ENCODE data around the gene USPL1.
"Not testable (repeated sequence)": the region's sequence is repeated elsewhere in the genome, so short reads cannot be mapped to it uniquely, and the experiment has no call there.

USPL1 gene

DNA sequence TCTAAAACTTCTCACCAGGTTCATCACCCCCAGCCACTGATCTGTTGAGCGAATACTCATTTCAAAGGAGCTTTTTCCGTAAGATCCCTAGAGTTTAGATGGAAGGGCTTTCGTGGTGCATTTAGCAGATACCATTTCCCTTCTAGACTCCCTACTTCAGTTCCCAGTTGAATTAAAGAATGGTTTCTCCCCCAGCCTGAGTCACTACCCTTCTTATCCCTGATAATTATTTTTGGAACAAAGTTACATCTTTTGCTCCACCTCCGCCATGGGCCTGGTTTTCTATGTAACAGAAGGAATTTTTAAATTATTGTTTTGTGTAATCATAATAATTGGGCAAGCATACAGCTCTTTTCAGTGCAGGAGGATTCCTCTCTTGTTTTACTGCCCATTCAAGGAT is 22.0 kb downstream of the USPL1 start:
- WGBS, result 96% methylated on average over 4 of the region's 4 CpGs
- H3K27me3 ChIP-seq (ENCODE audit: insufficient read depth, low read length), result no peaks in the 10 kb centered on the region

DNA sequence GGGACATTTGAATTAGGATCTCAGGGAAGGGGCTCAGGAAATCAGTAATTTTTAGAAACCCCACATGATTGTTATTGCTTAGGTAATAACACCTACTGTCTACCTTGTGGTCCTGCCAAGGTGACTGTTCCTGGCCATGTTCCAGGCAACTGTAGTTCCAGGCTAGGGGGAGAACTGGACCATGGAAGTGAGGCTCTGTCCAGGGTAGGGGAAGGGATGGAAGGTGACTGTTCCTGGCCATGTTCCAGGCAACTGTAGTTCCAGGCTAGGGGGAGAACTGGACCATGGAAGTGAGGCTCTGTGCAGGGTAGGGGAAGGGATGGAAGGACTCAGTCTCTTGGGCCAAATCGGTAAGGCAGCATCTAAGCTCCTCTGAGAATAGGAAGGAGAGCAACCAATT is 23.5 kb downstream of the USPL1 start:
- not testable (repeated sequence) for H3K27me3 ChIP-seq (ENCODE audit: insufficient read depth, low read length); H3K4me1 ChIP-seq (ENCODE audit: insufficient read depth, low read length); H3K9me3 ChIP-seq (ENCODE audit: insufficient read depth, low read depth, low read length); H3K9ac ChIP-seq (ENCODE audit: low read depth, low read length); H3K4me3 ChIP-seq (ENCODE audit: low read length); H3K27ac ChIP-seq (ENCODE audit: low read depth, low read length)
- 86% methylated on average over 1 of the region's 1 CpG for WGBS
- peaks cover 68% of the 10 kb centered on the region for H3K36me3 ChIP-seq (ENCODE audit: insufficient read depth, low read length)

More for the DNA sequence above, 22.0 kb downstream of the USPL1 start:
- no peaks in the 10 kb centered on the region for H3K4me1 ChIP-seq (ENCODE audit: insufficient read depth, low read length)
- no peak overlapping the region for H3K4me3 ChIP-seq (ENCODE audit: low read length)
- H3K9ac ChIP-seq (ENCODE audit: low read depth, low read length), result no peak overlapping the region
- H3K9me3 ChIP-seq (ENCODE audit: insufficient read depth, low read depth, low read length), result no peaks in the 10 kb centered on the region
- H3K27ac ChIP-seq (ENCODE audit: low read depth, low read length), result no peak overlapping the region
- peaks cover 67% of the 10 kb centered on the region for H3K36me3 ChIP-seq (ENCODE audit: insufficient read depth, low read length)

DNA sequence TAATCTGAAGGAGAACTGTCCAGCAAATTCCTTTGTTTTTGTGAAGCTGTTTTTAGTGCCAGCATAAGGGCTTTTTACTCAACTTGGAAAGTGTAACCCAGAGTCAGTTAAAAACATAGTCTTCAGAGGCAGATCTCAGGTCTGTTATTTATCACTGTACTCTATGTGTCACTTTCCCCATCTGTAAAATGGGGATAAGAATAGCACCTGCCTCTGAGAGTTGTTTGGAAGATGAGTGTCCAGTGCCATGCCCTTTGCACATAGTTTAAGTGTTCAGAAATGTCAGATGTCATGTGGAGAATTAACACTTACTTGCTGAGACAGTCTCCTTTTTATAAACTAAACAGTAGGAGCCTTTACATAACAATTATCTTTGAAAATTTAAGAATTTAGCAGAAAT is 27.9 kb downstream of the USPL1 start:
- no peak overlapping the region for H3K9ac ChIP-seq (ENCODE audit: low read depth, low read length)
- no peak overlapping the region for H3K4me3 ChIP-seq (ENCODE audit: low read length)
- H3K27ac ChIP-seq (ENCODE audit: low read depth, low read length), result no peak overlapping the region
- peaks cover 89% of the 10 kb centered on the region for H3K36me3 ChIP-seq (ENCODE audit: insufficient read depth, low read length)
- no peaks in the 10 kb centered on the region for H3K27me3 ChIP-seq (ENCODE audit: insufficient read depth, low read length)
- no peaks in the 10 kb centered on the region for H3K4me1 ChIP-seq (ENCODE audit: insufficient read depth, low read length)
- no peaks in the 10 kb centered on the region for H3K9me3 ChIP-seq (ENCODE audit: insufficient read depth, low read depth, low read length)

DNA sequence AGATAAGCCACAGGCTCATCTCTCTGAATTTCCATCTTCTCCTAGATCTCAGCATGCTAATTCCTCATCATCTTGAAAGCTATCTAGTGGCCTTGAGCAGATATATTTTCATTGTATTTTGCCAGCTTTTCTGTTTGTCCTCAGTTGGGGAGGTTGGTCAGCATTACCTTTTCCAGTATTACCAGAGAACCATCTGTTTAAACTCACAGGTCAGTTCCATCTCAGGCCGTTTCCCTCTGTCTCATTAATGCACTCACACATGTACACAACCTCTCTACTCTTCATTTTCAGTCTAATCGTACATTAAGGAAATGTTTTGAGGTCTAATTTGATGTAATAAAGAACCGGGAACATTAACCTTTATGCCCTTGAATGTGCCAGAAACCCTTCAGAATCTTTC is 29.7 kb downstream of the USPL1 start:
- Histone ChIP-seq H3K9me3 (ENCODE audit: insufficient read depth, low read depth, low read length) (no peaks in the 10 kb centered on the region), H3K27me3 (ENCODE audit: insufficient read depth, low read length) (no peaks in the 10 kb centered on the region), H3K27ac (ENCODE audit: low read depth, low read length) (no peak overlapping the region), H3K4me1 (ENCODE audit: insufficient read depth, low read length) (no peaks in the 10 kb centered on the region), H3K4me3 (ENCODE audit: low read length) (no peak overlapping the region), H3K36me3 (ENCODE audit: insufficient read depth, low read length) (peaks cover 90% of the 10 kb centered on the region), H3K9ac (ENCODE audit: low read depth, low read length) (no peak overlapping the region)
- 87% methylated on average over 2 of the region's 3 CpGs for WGBS

DNA sequence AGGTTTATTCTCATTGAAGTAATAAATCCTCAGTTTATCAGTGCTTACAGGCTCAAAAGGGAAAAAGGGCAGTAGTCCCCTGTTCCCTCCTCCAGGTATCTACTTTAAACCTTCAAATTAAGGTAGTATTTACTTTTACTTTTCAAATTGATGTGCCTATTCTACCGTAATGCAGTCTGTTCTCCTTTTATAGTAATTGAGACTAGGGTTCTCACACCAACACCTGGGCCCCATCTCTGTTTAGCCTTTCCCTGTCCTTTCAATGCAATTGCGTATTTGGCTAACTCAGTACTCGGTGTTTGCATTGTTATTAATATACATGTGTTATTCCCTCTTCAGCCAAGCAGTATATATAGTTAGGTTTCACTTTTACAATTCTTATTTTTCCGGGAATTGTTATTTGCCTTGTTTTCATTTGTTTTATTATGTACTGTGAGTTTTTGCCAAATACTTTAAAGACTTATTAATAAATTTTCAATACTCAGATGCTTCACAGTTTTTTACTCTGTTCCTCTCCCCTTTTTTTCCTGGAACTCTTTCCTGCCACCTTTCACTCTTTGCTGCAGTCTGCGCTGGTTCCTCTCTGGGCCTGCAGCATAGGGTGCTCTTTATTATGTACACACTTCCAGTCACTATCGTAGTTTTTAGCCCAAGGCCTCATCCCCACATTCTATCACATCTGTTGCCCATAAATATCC is 30.3 kb downstream of the USPL1 start:
- 95% methylated on average over 3 of the region's 6 CpGs for WGBS
- no peak overlapping the region for H3K4me3 ChIP-seq (ENCODE audit: low read length)
- peaks cover 88% of the 10 kb centered on the region for H3K36me3 ChIP-seq (ENCODE audit: insufficient read depth, low read length)
- H3K27me3 ChIP-seq (ENCODE audit: insufficient read depth, low read length), result no peaks in the 10 kb centered on the region
- no peaks in the 10 kb centered on the region for H3K9me3 ChIP-seq (ENCODE audit: insufficient read depth, low read depth, low read length)
- no peak overlapping the region for H3K27ac ChIP-seq (ENCODE audit: low read depth, low read length)
- no peak overlapping the region for H3K9ac ChIP-seq (ENCODE audit: low read depth, low read length)
- no peaks in the 10 kb centered on the region for H3K4me1 ChIP-seq (ENCODE audit: insufficient read depth, low read length)

DNA sequence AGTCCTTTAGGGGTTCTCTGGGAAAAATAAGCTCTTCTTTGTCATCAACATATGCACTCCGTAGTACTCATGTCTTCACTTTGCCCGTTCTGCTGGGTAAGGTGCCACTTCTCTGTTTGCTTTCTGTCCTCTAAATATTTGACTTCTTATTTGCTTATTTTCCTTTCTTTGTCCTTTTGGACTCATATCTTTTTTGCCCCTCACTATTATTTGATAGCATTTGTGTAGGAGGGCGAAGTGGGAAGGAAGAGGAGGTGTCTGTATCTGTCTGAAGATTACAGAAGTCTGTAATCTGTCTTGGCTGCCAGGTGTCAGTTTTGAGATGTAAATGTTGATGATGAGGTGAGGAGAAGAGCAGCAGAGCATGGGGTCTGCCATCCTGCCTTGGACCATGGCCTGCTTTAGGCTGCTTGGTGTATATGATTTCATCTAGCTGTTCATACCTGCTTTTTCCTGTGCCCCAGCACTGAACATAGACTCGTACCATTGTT is 30.8 kb downstream of the USPL1 start:
- Histone ChIP-seq H3K9ac (ENCODE audit: low read depth, low read length) (no peak overlapping the region), H3K27me3 (ENCODE audit: insufficient read depth, low read length) (no peaks in the 10 kb centered on the region), H3K4me3 (ENCODE audit: low read length) (no peak overlapping the region), H3K4me1 (ENCODE audit: insufficient read depth, low read length) (no peaks in the 10 kb centered on the region), H3K36me3 (ENCODE audit: insufficient read depth, low read length) (peaks cover 90% of the 10 kb centered on the region), H3K27ac (ENCODE audit: low read depth, low read length) (no peak overlapping the region), H3K9me3 (ENCODE audit: insufficient read depth, low read depth, low read length) (no peaks in the 10 kb centered on the region)
- WGBS, result 93% methylated on average over 3 of the region's 4 CpGs

DNA sequence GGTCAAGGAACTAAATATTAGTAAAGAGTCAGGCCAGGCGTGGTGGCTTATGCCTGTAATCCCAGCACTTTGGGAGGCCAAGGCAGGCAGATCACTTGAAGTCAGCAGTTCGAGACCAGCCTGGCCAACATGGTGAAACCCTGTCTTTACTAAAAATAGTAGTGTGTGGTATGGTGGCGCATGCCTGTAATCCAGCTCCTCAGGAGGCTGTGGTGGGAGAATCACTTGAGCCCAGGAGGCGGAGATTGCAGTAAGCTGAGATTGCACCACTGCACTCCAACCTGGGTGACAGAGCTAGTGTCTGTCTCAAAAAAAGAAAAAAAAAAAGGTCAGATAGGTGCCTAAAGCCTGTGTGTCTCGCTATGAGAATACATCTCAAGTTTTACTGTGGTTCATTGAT is 33.9 kb downstream of the USPL1 start:
- 91% methylated on average over 5 of the region's 5 CpGs for WGBS
- not testable (repeated sequence) for H3K4me3 ChIP-seq (ENCODE audit: low read length)
- peaks cover 90% of the 10 kb centered on the region for H3K36me3 ChIP-seq (ENCODE audit: insufficient read depth, low read length)

DNA sequence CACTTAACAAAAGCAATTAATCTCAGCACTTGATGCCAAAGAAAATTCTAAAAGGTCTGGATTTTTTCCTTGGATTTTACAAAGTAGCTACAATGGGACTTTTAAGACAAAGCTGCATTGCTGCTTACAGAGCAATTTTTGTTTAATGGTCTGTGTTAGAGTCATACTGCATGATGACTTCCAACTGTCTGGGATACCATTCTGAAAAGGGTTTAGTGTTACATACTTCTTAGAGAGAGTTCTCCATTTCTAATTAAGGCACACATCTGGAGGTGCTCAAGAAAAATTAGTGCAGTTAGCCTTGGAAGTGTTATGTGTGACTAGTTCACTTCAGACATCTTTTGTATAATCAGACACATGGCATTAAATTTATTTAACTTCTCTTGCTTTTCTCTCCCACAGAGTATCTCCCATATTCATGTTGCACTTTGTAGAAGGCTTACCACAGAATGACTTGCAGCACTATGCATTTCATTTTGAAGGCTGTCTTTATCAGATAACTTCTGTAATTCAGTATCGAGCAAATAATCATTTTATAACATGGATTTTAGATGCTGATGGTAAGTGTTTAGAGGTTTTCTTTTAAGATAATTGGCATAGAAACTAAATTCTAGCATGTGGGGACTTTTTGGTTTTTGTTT is 35.1 kb downstream of the USPL1 start:
- Histone ChIP-seq H3K36me3 (ENCODE audit: insufficient read depth, low read length) (peaks cover 90% of the 10 kb centered on the region), H3K9me3 (ENCODE audit: insufficient read depth, low read depth, low read length) (no peaks in the 10 kb centered on the region), H3K4me1 (ENCODE audit: insufficient read depth, low read length) (no peaks in the 10 kb centered on the region), H3K27ac (ENCODE audit: low read depth, low read length) (no peak overlapping the region), H3K27me3 (ENCODE audit: insufficient read depth, low read length) (no peaks in the 10 kb centered on the region), H3K9ac (ENCODE audit: low read depth, low read length) (no peak overlapping the region), H3K4me3 (ENCODE audit: low read length) (no peak overlapping the region)
- no CpG with 5 or more reads among the region's 1 CpG for whole genome bisulfite sequencing

More for the DNA sequence above, 33.9 kb downstream of the USPL1 start:
- not testable (repeated sequence) for H3K9me3 ChIP-seq (ENCODE audit: insufficient read depth, low read depth, low read length); H3K27ac ChIP-seq (ENCODE audit: low read depth, low read length); H3K27me3 ChIP-seq (ENCODE audit: insufficient read depth, low read length); H3K4me1 ChIP-seq (ENCODE audit: insufficient read depth, low read length); H3K9ac ChIP-seq (ENCODE audit: low read depth, low read length)

DNA sequence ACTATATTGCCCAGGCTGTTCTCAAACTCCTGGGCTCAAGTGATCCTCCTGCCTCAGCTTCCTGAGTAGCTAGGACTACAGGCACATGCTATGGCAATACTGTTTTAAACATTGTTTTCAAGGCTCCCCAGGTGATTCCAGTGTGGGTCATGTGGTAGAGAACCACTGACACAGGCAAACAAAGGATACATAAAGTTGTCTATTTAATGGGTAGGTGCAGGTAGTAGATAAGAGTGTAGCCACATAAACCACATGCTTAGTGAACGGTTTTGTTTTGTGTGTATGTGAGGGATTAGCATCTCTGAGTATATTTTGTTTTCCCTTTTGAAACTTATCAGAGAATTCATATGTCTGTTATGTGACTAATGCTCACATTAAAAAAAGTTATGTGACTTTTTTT is 36.7 kb downstream of the USPL1 start:
- no peak overlapping the region for H3K4me3 ChIP-seq (ENCODE audit: low read length)
- H3K27me3 ChIP-seq (ENCODE audit: insufficient read depth, low read length), result no peaks in the 10 kb centered on the region
- no peaks in the 10 kb centered on the region for H3K9me3 ChIP-seq (ENCODE audit: insufficient read depth, low read depth, low read length)
- peaks cover 89% of the 10 kb centered on the region for H3K36me3 ChIP-seq (ENCODE audit: insufficient read depth, low read length)
- H3K27ac ChIP-seq (ENCODE audit: low read depth, low read length), result no peak overlapping the region
- WGBS, result 100% methylated on average over 1 of the region's 1 CpG
- H3K4me1 ChIP-seq (ENCODE audit: insufficient read depth, low read length), result 0 out of 2 replicates have a peak, but pooled peaks cover 2% of the 10 kb centered on the region
- H3K9ac ChIP-seq (ENCODE audit: low read depth, low read length), result no peak overlapping the region

DNA sequence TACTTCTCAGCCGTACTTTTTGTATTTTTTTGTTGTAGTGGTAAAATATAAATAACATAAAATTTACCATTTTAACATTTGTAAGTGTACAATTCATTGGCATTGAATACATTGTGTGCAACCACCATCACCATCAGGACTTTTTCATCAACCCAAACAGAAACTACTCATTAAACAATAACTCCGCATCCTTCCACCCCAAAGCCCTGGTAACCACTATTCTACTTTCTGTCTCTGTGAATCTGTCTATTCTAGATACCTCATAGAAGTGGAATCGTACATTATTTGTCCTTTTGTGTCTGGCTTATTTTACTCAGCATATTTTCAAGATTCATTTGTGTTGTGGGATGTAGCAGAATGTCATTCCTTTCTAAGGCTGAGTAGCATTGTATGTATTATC is 38.5 kb downstream of the USPL1 start:
- WGBS, result 99% methylated on average over 2 of the region's 3 CpGs
- Histone ChIP-seq H3K36me3 (ENCODE audit: insufficient read depth, low read length) (peaks cover 73% of the 10 kb centered on the region), H3K27me3 (ENCODE audit: insufficient read depth, low read length) (no peaks in the 10 kb centered on the region), H3K27ac (ENCODE audit: low read depth, low read length) (no peak overlapping the region), H3K9me3 (ENCODE audit: insufficient read depth, low read depth, low read length) (no peaks in the 10 kb centered on the region), H3K4me1 (ENCODE audit: insufficient read depth, low read length) (0 out of 2 replicates have a peak, but pooled peaks cover 4% of the 10 kb centered on the region), H3K9ac (ENCODE audit: low read depth, low read length) (no peak overlapping the region), H3K4me3 (ENCODE audit: low read length) (no peak overlapping the region)

DNA sequence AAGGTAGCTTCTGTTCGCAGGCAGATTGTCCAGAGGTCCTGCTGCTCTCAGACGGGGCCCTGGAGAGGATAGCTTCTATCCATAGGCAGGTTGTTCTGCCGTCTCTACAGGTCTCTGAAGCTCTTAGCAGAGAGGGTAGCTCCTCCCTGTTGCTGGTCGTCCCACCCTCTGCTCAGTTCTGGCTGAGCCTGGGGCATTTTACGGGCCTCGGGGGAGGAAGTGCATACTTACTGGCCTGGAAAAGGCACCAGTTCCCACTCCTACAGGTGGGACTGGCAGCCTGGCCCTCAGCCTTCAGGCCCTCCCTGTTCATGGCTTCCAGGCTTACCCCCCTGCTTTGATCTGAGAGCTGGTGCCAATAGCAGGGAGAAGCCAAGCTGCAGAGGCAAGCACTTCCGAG is 42.3 kb downstream of the USPL1 start:
- H3K9ac ChIP-seq (ENCODE audit: low read depth, low read length), result no peak overlapping the region
- H3K27me3 ChIP-seq (ENCODE audit: insufficient read depth, low read length), result no peaks in the 10 kb centered on the region
- H3K27ac ChIP-seq (ENCODE audit: low read depth, low read length), result no peak overlapping the region
- no peak overlapping the region for H3K4me3 ChIP-seq (ENCODE audit: low read length)
- no peaks in the 10 kb centered on the region for H3K9me3 ChIP-seq (ENCODE audit: insufficient read depth, low read depth, low read length)
- peaks cover 44% of the 10 kb centered on the region for H3K36me3 ChIP-seq (ENCODE audit: insufficient read depth, low read length)
- H3K4me1 ChIP-seq (ENCODE audit: insufficient read depth, low read length), result 0 out of 2 replicates have a peak, but pooled peaks cover 4% of the 10 kb centered on the region
- 70% methylated on average over 7 of the region's 7 CpGs for WGBS
